Left cardiac atrium (tissue), 4 donors: ENCODE data around the gene OTUD4. TPM values are rescaled to one million over a fixed set of nuclear protein-coding genes. Genes with fewer than 3 reads are reported as not detected.
"Not testable (repeated sequence)": the region's sequence is repeated elsewhere in the genome, so short reads cannot be mapped to it uniquely, and the experiment has no call there.

ENCODE experiments used
- ATAC-seq, 2 donors: fragments of 200-7000 bp; cut with Tn5 transposase; one replicate each; pipeline ENCODE4 v1.9.1; 2020; ENCODE audit warnings: mild to moderate bottlenecking in 2 of 2, moderate library complexity in 2 of 2
- DNase-seq: peaks from one replicate; pipeline ENCODE4 v3.0.0-alpha.2; 2020
- intact Hi-C, 2 donors: fragments of 100-400 bp; cut with DNase I; formaldehyde crosslinking; loops; one replicate each; pipeline versions ENCODE4 v1.14.1 to v1.15.1; 2022 to 2023
- total RNA-seq, 2 donors: library from RNA; stranded (reverse); fragmentation: NEBNext Ultra II Directional; extraction: Animal tissue kit (Norgen Biotek cat#: 25700); gene quantifications; one replicate each; pipeline ENCODE4 v1.2.1, GENCODE V29; 2021
- donor health status: DM: no; HTN: yes; CAD: no.
- donor health status: DM: no; HTN: yes; CAD: no; lungs with severe emphysema.
- donor health status: DM: yes; HTN: yes; CAD: no.
- donor health status: Dilated cardiomyopathy.

Gene OTUD4
- total RNA-seq, 2 donors from 2014 or later = 26.5 to 27.1 TPM

DNA sequence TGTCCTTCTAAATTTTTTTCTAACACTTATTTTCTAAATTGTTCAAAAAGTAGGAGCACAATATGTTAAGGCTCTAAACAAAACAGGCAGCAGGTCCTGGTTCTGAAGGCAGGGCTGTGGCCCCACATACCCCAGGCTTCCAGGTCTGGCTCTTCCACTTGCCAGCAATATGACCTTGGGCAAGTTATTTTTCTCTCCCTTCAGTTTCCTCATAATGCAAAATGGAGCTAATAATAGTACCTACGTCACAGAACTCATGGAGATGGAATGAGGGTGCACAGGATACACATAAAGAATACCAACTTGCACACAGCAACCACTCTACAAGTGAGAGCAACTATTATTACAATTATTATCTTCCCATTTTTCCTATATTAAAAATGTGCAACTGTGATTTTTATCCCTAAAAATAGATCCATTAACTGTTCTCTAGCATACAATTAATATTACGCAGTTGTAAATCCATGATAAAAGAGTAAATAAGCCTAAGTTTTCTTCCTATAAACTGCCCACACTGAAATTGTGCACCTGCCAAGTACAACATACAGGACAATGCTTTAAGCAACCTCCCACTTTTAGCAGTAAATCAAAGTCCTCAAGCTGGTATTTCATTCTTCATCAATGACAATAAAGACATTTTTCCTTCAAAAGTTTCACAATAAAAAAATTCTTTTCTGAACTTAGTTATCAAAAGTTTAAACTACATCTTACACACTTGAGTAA, 27.0 kb downstream of the OTUD4 start:
- intact Hi-C loops = loop anchor here in 1 of 2 donors (10.0 kb wide), 2 partner anchors 401 to 461 kb away; partner anchors contain the start of gene MMAA
- ATAC-seq = peak; percentile 59 to 67
- DNase-seq = no peak

GRCh38 chr4:145148980-145149379, 31.4 kb downstream of the OTUD4 start:
- DNase-seq (no peak), ATAC-seq (no peak)
- intact Hi-C loops = loop anchor here in 1 of 2 donors (5.0 kb wide), 1 partner anchor 42 kb away; no protein-coding TSS in a partner anchor

DNA sequence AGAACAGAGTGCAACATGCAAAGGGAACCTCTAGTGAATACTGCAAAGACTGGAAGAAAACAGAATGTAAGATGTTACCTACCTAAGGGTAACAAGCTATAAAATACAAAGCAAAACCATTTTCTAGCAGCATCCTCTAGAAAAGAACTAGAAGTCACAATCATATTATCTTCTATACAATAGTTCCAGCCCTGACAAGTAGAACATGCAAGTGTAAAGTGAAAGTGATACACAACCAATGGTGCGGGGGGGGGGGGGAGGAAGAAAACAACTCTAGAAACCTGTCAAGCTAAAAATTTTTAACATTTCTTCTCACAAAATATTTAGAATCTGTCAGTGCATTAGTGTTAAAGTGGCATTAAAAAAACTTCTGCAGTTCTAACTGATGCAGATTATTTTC, 44.2 kb downstream of the OTUD4 start:
- ATAC-seq, DNase-seq, intact Hi-C loops: not testable (repeated sequence)

GRCh38 chr4:145132511-145133098, 47.8 kb downstream of the OTUD4 start:
- intact Hi-C loops = no loop called here
- DNase-seq = no peak
- ATAC-seq = no peak

DNA sequence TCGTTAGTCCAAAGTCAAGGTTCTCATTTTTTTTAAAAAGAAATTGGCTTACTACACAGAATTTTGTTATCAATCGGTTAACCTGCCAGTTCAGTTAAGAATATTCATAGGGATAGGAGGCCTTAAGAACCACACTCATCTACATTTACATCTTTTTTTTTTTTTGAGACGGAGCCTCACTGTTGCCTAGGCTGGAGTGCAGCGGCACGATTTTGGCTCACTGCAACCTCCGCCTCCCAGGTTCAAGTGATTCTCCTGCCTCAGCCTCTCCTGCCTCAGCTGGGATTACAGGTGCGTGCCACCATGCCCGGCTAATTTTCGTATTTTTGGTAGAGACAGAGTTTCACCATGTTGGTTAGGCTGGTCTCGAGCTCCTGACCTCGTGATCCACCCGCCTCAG, 48.5 kb downstream of the OTUD4 start:
- ATAC-seq (no peak), DNase-seq (no peak)
- intact Hi-C loops = no loop called here

- DNase-seq (no peak), ATAC-seq (no peak)
- intact Hi-C loops = no loop called here
These were observed 49.5 kb downstream of the OTUD4 start for GRCh38 chr4:145130788-145131399.

DNA sequence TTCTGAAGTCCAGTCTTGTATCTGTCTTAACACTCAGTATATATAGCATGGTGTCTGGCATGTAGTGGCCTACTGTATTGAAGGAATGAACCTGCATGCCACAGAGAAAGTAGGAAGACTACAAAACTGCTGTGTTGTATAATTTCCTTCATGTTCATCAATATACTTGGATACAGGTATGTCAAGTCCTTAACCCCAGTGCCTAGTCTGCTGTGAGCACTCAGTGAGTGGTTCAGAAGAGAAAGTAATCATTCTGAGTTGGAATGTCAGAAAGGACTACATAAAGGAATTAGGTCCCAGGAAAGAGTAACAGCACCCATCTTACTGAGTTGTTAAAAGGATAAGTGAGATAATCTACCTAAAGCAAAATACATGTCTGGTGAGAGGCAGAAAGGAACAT, 50.3 kb downstream of the OTUD4 start:
- ATAC-seq (peak in 1 of 2 donors; percentile 19), DNase-seq (no peak)
- intact Hi-C loops = no loop called here

DNA sequence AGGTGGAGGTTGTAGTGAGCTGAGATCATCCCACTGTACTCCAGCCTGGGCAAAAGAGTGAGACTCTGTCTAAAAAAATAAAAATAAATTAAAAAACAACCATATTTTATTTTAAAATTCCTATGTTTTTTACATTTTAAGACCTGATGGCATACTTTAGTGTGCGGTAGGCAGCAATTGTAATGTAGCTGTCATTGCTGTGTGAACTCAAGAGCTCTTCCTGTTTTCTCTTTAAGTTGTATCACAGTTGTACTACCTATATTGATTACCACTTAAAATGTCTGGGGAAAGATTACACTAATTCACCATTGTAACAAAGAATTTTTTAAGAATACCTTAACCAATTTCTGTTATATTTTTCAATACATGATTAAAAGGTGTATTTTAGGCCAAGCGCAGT, 55.0 kb downstream of the OTUD4 start:
- intact Hi-C loops = no loop called here
- ATAC-seq = no peak

DNA sequence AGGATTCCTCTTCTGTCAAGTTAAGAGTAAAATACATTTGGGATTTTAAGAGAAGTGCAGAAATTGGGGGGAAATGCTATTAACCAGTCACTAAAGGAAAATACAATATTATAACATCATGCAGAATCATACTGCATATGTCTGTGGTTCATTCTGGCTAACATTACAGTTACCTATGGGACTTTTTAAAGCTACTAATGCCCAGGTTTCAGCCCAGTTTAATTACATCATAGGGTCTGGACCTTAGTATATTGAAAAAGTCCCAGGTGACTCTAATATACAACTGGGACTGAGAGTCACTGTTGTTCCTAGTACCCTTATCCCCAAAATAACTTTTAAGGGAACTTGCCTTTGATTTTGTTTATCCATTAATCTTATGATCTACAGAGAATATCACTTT, 72.3 kb downstream of the OTUD4 start:
- ATAC-seq (no peak), DNase-seq (no peak)
- intact Hi-C loops = loop anchor here in 1 of 2 donors (5.0 kb wide), 1 partner anchor 39 kb away; no protein-coding TSS in a partner anchor

More for the DNA sequence above, 55.0 kb downstream of the OTUD4 start:
- no peak for DNase-seq

- intact Hi-C loops = loop anchor here in 1 of 2 donors (5.0 kb wide), 1 partner anchor 40 kb away; no protein-coding TSS in a partner anchor
- ATAC-seq (no peak), DNase-seq (no peak)
These were observed 73.3 kb downstream of the OTUD4 start for GRCh38 chr4:145107126-145107525.

DNA sequence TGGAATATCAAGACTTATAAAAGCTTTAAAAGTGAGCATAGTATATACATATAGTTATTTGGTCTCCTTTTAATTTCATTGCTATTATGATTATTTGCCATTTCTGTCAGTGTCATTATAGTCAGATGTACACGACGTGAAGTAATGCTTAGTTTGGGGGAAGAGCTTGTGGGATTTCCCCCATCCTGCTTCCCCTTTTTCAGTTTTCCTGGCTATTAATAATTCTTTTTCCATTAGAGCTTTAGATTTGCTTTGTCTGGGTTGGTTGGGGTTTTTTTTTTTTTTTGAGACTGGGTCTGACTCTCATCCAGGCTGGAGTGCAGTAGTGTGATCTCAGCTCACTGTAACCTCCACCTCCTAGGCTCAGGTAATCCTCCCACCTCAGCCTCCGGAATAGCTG, 76.9 kb downstream of the OTUD4 start:
- DNase-seq = no peak
- no peak for ATAC-seq
- intact Hi-C loops = no loop called here

DNA sequence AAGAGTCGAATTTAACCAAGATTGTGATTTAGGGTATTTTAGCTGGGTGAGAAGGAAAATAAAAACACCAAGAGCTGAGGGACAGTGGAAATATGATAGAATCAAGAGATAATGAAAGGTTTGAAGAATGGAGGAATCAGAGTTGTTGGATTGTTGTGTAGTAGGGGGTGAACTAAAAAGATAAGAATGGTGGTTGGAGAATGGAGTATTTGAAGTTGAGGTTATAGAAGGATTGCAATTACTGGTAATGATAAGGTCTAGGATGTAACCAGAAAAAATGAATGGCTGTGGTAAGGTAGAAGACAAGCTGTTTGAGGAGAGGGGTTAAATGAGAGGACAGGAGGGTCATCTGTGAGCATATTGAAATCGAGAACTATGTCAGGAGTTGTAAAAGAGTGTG, 77.8 kb downstream of the OTUD4 start:
- ATAC-seq (no peak), DNase-seq (no peak)
- intact Hi-C loops = no loop called here

GRCh38 chr4:145101091-145101490, 79.3 kb downstream of the OTUD4 start:
- no peak for ATAC-seq
- DNase-seq = no peak
- intact Hi-C loops = no loop called here

DNA sequence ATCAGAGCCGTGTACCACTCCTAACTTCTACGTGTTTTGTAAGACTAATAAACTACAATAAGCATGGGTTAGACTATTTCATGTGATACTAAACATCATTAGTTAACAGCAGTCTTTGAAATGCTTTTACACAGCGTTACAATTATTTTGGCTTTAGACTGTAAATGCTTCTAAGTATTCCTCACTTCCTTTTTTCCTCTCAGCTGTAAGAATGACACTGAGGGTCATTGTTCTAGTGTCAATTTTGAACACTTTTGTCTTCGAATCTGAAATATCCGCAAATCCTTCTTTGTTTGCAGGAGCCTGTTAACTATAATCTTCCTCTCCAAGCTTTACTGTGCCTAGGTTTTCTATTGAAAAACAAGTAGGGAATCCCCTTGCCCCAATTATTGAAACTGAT, 80.7 kb downstream of the OTUD4 start:
- intact Hi-C loops = no loop called here
- DNase-seq (no peak), ATAC-seq (no peak)

DNA sequence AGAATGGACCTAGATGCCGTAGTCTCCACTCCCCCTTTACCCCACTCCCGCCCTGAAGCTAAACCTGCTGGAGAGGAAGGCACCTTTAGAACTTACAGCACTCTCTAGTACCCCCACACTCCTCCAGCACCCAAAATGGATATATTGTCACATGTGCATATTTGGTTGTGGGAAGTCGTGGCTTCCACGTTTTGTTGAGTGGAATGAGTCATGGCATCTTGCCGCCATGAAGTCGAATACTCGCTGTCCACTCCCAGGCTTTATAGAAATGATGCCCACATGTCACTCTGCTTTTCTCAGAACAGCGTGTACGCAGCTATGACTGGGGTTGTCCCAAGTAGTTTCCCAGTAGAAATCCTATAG, 81.7 kb downstream of the OTUD4 start:
- ATAC-seq (peak; percentile 35 to 61), DNase-seq (peak; percentile 37)
- intact Hi-C loops = no loop called here

GRCh38 chr4:145097821-145098674, 82.3 kb downstream of the OTUD4 start, which contains the start of the genes ABCE1 and ANAPC10:
Gene ABCE1 (plus strand): TSS chr4:145098311. CDS start chr4:145104413, 6,102 bp downstream.
Gene ANAPC10 (minus strand): TSS chr4:145098196. CDS start chr4:145096099, 2,097 bp downstream.
- peak; percentile 98 to 99 for ATAC-seq
- peak; percentile 99 for DNase-seq
- intact Hi-C loops = no loop called here

DNA sequence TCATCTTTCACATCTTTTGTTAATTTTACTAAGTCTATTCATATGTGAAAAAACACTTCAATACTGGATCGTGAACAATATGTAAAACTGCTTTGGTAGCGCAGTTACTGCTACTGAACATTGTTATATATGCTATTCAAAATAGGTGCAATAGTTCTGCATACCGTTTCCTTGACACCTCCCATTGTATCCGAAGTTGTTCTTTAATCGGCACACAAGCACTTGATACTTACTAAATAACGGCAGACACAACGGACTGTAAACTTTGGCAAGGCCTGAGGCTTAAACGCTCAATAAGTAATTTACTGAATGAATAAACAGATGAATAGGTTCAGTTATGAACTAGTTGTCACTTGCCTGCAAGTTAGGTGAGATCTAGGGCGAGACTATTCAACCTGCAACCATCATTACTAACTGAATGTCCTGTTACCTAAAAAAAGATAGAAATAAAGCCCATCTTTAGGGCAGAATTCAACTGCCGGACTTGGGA, 83.0 kb downstream of the OTUD4 start:
- no peak for DNase-seq
- ATAC-seq = no peak
- intact Hi-C loops = no loop called here

DNA sequence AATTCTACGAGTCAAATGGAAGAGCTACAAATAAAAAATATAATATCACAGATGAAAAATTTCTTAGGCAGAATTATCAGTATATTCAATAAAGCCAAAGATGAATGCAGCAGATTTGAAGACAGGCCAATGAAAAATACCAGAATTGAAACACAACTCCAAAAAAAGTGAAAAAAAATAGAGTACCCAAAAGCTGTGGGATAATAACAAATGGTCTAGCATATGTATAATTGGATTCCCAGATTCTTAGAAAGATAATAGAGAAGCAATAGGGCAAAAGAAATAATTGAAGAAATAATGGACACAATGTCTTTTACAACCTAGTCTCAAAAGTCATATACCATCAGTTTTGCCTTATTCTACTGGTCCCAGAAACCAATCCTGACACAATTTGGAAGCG, 86.8 kb downstream of the OTUD4 start:
- intact Hi-C loops = no loop called here
- no peak for DNase-seq
- ATAC-seq = no peak

- DNase-seq = no peak
- intact Hi-C loops = no loop called here
- no peak for ATAC-seq
These were observed 90.0 kb downstream of the OTUD4 start for GRCh38 chr4:145090380-145090779.
